NCI-H128 (cell line): ENCODE data around the gene ATPAF2.

Experiments
- DNase-seq: peaks from one replicate; lab custom pipeline; 2025; ENCODE audit not compliant: unreplicated experiment; lab: John Stamatoyannopoulos, UW

The ATPAF2 gene

DNA sequence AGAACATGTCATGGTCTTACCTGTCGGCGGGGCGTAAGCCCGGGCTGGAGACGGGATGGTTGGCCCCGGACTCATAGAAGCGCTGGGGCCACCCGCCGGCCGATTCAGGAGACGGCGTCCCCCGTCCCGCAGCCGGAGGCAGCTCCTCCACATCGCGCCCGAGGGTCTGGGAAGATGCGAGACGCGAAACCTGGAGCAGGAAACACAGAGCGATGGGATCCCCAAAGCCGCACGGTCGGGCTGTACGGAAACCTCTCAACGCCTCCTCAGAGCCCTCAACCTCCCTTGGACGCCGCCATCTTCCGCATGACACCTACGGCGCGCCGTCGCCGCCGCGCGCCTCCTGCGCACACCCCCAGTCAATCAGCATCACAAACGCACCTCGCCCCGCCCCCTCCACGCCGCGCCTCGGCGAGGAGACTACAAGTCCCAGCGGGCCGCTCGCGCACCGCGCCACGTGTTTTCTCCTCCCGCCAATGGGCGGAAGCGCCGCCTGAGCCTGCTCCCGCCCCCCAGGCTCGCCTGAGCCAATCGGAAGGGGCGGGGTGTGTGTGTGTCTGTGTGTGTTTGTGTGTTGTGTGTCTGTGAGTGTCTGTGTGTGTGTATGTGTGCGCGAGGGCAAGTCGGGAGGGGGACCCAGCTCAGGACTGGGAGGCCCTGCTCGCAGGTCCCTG is at the start of gene ATPAF2, which contains the start of gene GID4:
Gene ATPAF2 (minus strand): TSS at position 308 of the 674 bp plus-strand sequence. CDS start 155 bp downstream, at position 153.
Gene GID4 (plus strand): TSS at position 548 of the 674 bp plus-strand sequence. CDS start 57 bp downstream, at position 605.
- peak; percentile 92 for DNase-seq

- peak; percentile 38 for DNase-seq
Observed at GRCh38 chr17:18087610-18088491, 48.9 kb upstream of the ATPAF2 start, which contains the start of gene DRG2. DRG2 (plus strand) TSS chr17:18087948; CDS start chr17:18088024, 76 bp downstream.

- no peak for DNase-seq
Observed at GRCh38 chr17:18084256-18084655, 45.3 kb upstream of the ATPAF2 start.

DNA sequence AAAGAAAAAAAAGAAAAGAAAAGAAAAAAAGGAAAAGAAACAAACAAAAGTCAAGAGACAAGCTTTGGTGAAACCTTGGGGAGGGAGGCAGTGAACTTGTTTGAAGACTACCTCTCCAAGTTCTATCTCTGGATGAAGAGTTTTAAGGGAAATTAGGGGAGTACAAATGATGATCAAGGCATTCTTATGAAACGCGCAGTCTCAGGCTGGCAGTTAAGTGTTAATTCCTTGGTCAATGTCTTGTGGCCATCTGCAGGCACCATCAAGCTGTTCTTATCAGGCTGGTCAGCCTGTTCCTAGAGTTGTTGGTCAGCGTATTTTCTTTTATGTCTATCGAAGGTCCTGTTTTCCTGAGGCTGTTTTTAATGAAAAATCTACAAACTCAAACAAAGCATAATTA is 40.6 kb upstream of the ATPAF2 start:
- no peak for DNase-seq

DNA sequence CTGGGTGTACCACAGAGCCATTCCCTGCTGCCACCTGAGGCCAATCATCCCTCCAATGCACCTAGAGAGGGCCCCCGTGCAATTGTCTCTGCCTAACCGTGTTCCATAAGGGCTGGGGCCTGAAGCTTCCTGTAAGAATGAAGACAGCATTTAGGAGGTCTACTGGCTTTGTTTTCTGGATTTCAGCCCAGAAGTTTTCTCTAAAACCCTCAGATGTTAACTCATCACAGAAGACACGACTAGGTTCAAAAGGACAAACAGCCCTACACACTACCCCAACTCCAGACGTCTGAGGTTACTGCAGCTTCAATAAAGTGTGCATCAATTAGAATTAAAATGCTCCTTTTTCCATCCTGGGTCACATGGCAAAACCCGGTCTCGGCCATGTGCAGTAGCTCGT is 38.0 kb upstream of the ATPAF2 start:
- DNase-seq: no peak

- DNase-seq: no peak
Observed at GRCh38 chr17:18074566-18075272, 35.8 kb upstream of the ATPAF2 start.

GRCh38 chr17:18071751-18072150 is 32.8 kb upstream of the ATPAF2 start:
- no peak for DNase-seq

- DNase-seq: no peak
Observed at GRCh38 chr17:18070861-18071340, 31.9 kb upstream of the ATPAF2 start.

DNA sequence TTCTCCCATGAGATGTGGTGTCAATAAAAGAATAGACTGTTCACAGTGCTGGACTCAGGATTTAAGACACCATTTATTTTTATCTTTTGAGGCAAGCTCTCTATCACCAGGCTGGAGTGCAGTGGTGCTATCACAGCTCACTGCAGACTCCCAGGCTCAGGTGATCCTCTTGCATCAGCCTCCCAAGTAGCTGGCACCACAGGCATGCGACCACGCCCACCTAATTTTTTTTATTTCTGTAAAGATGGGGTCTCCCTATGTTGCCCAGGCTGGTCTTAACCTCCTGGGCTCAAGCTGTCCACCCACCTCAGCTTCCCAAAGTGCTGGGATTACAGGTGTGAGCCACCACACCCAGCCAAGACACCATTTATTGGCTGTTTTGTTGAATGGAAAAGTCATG is 30.1 kb upstream of the ATPAF2 start:
- DNase-seq: no peak

- no peak for DNase-seq
Observed at GRCh38 chr17:18066866-18067265, 27.9 kb upstream of the ATPAF2 start.

GRCh38 chr17:18065546-18065945 is 26.6 kb upstream of the ATPAF2 start:
- DNase-seq: no peak

- DNase-seq: no peak
Observed at GRCh38 chr17:18064053-18064452, 25.1 kb upstream of the ATPAF2 start.

DNA sequence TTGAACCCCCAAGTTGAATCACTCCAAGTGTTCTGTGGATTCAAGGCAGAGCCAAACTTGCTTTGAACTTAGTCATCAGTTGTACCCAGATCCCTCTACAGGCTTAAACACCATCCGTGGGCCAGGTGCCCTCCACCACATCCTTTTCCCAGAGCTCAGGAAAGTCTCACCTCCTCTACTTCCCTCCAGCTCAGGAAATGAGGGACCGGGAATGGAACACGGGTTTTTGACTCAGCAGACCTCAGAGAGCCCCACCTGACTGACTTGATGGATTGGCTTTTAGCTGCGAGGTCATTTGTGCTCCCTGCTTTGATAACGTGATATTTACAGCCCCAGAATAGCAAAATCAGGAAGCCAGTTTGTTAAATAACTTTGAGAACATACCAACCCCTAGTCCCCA is 20.3 kb upstream of the ATPAF2 start:
- no peak for DNase-seq

- DNase-seq: no peak
Observed at GRCh38 chr17:18056214-18056613, 17.2 kb upstream of the ATPAF2 start.

DNA sequence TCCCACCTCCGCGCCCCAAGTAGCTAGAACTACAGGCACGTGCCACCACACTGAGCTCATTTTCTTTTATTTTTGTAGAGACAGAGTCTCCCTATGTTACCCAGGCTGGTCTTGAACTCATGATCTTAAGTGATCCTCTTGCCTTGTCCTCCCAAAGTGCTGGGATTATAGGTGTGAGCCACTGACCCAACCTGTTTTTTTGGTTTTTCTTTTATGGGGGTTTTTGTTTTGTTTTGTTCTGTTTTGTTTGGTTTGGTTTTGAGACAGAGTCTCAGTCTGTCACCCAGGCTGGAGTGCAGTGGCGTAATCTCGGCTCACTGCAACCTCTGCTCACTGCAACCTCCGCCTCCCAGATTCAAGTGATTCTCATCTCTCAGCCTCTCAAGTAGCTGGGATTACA is 16.6 kb upstream of the ATPAF2 start:
- no peak for DNase-seq

GRCh38 chr17:18045691-18046350 is 6.9 kb upstream of the ATPAF2 start:
- no peak for DNase-seq

GRCh38 chr17:18044609-18045008 is 5.6 kb upstream of the ATPAF2 start:
- DNase-seq: no peak

- no peak for DNase-seq
Observed at GRCh38 chr17:18043491-18043890, 4.5 kb upstream of the ATPAF2 start.

- DNase-seq: no peak
Observed at GRCh38 chr17:18042983-18043382, 4.0 kb upstream of the ATPAF2 start.

GRCh38 chr17:18041776-18042175 is 2.8 kb upstream of the ATPAF2 start:
- no peak for DNase-seq
